ENCODE results near the gene GAB2. TPM values are rescaled to one million over a fixed set of nuclear protein-coding genes. Genes with fewer than 3 reads are reported as not detected.

GAB2 gene
- total and polyA plus RNA-seq, 10 of the 15 experiments (the other 5 are each of a cell fraction or from before 2014, with no cell fraction given), result 0.69 to 12.6 (median 3.8) TPM

GRCh38 chr11:78194490-78194889 lies 223.1 kb downstream of the GAB2 start:
- DNase-seq (ENCODE audit: low read depth, low spot score) (no peak), ATAC-seq (no peak), FAIRE-seq (no peak)
- RAD21 ChIA-PET (ENCODE audit: unreplicated experiment), result no interaction called here
- peaks cover 9% of the 10 kb centered on the region for H3K4me1 ChIP-seq (ENCODE audit: control insufficient read depth, insufficient read depth, low read length)
- no peak overlapping the region for H3K27ac ChIP-seq (ENCODE audit: control insufficient read depth, insufficient read depth)
- POLR2A ChIA-PET, result interaction anchor here (1.0 kb wide), 1 partner anchor 357 kb away, joined by 4 read pairs; no protein-coding TSS in a partner anchor
- SMC1A ChIA-PET (ENCODE audit: uncharacterized antibody, unreplicated experiment), result interaction anchor here (0.6 to 1.7 kb wide), 3 partner anchors 8 to 267 kb away, joined by 4 to 6 read pairs (median 5); no protein-coding TSS in a partner anchor
- no peak for TF ChIP-seq YBX1 (IDR thresholded peaks at IDR 0.05)
- TF ChIP-seq BCL3 (IDR thresholded peaks at IDR 0.05; ENCODE audit: borderline replicate concordance, insufficient read depth, low read depth, low read length, poor library complexity, severe bottlenecking), result peak; percentile 57
- no peaks in the 10 kb centered on the region; the same call in 2 of the 3 replicates for H3K9me3 ChIP-seq (replicated peaks; ENCODE audit: control insufficient read depth, insufficient read depth, low read length)
- no peak overlapping the region for H3K4me2 ChIP-seq (ENCODE audit: control insufficient read depth, insufficient read depth)
- no peaks in the 10 kb centered on the region for H4K20me1 ChIP-seq (ENCODE audit: control insufficient read depth, insufficient read depth)
- no peak overlapping the region for H3K4me3 ChIP-seq
- H2AFZ ChIP-seq (ENCODE audit: control insufficient read depth, low read depth, low read length), result no peak overlapping the region
- intact Hi-C loops (cut with micrococcal nuclease; ENCODE audit: unreplicated experiment), result no loop called here
- no peak overlapping the region for H3K9ac ChIP-seq (ENCODE audit: control insufficient read depth, insufficient read depth, low read length)
- BruUV-seq (replicated peaks), result no TSS peak
- 100% methylated on average over 3 of the region's 3 CpGs for WGBS (ENCODE audit: insufficient coverage, insufficient replicate concordance, low lambda C conversion rate, missing lambda C conversion rate)
- H3K79me2 ChIP-seq (ENCODE audit: control insufficient read depth, insufficient read depth, low read length), result no peaks in the 10 kb centered on the region
- CTCF ChIA-PET, result interaction anchor here (0.6 to 1.0 kb wide), 3 partner anchors 22 to 63 kb away, joined by 3 read pairs; no protein-coding TSS in a partner anchor
- H3K36me3 ChIP-seq (ENCODE audit: control insufficient read depth in 2 of 2, insufficient read depth in 2 of 2, low read length in 1 of 2), result no peaks in the 10 kb centered on the region
- in situ Hi-C loops (cut with MboI), result no loop called here
- no peaks in the 10 kb centered on the region for H3K27me3 ChIP-seq (replicated peaks in 1 of 2; ENCODE audit: control insufficient read depth in 2 of 2, insufficient read depth in 2 of 2, low read length in 1 of 2)

- in situ Hi-C loops (cut with MboI), result no loop called here
- Histone ChIP-seq H2AFZ (ENCODE audit: control insufficient read depth, low read depth, low read length) (no peak overlapping the region), H3K27me3 (replicated peaks in 1 of 2; ENCODE audit: control insufficient read depth in 2 of 2, insufficient read depth in 2 of 2, low read length in 1 of 2) (no peaks in the 10 kb centered on the region), H3K36me3 (ENCODE audit: control insufficient read depth in 2 of 2, insufficient read depth in 2 of 2, low read length in 1 of 2) (no peaks in the 10 kb centered on the region), H3K9me3 (replicated peaks; ENCODE audit: control insufficient read depth, insufficient read depth, low read length) (no peaks in the 10 kb centered on the region; the same call in 2 of the 3 replicates), H3K9ac (ENCODE audit: control insufficient read depth, insufficient read depth, low read length) (no peak overlapping the region), H3K4me3 (no peak overlapping the region), H3K79me2 (ENCODE audit: control insufficient read depth, insufficient read depth, low read length) (no peaks in the 10 kb centered on the region), H3K4me2 (ENCODE audit: control insufficient read depth, insufficient read depth) (no peak overlapping the region), H3K27ac (ENCODE audit: control insufficient read depth, insufficient read depth) (no peak overlapping the region), H4K20me1 (ENCODE audit: control insufficient read depth, insufficient read depth) (no peaks in the 10 kb centered on the region), H3K4me1 (ENCODE audit: control insufficient read depth, insufficient read depth, low read length) (peaks cover 12% of the 10 kb centered on the region)
- no peak for FAIRE-seq
- RAD21 ChIA-PET (ENCODE audit: unreplicated experiment), result interaction anchor here (0.6 to 0.7 kb wide), 2 partner anchors 21 to 51 kb away, joined by 3 read pairs; no protein-coding TSS in a partner anchor
- SMC1A ChIA-PET (ENCODE audit: uncharacterized antibody, unreplicated experiment), result interaction anchor here (1.7 kb wide), 2 partner anchors 9 to 13 kb away, joined by 4 to 6 read pairs; no protein-coding TSS in a partner anchor
- no TSS peak for BruUV-seq (replicated peaks)
- POLR2A ChIA-PET, result interaction anchor here (1.0 kb wide), 1 partner anchor 358 kb away, joined by 4 read pairs; no protein-coding TSS in a partner anchor
- 88% methylated on average over 8 of the region's 8 CpGs for WGBS (ENCODE audit: insufficient coverage, insufficient replicate concordance, low lambda C conversion rate, missing lambda C conversion rate)
- ATAC-seq, result no peak
- no peak for DNase-seq (ENCODE audit: low read depth, low spot score)
- intact Hi-C loops (cut with micrococcal nuclease; ENCODE audit: unreplicated experiment), result no loop called here
- CTCF ChIA-PET, result interaction anchor here (0.9 to 1.0 kb wide), 2 partner anchors 22 to 34 kb away, joined by 3 read pairs; no protein-coding TSS in a partner anchor
- TF ChIP-seq MLLT1 (IDR thresholded peaks at IDR 0.05) (no peak), ZBED1 (IDR thresholded peaks at IDR 0.05; ENCODE audit: borderline replicate concordance) (no peak), IKZF2 (IDR thresholded peaks at IDR 0.05) (no peak), IKZF1 (conservative IDR thresholded peaks at IDR 0.05) (no peak), SREBF1 (IDR thresholded peaks at IDR 0.05; ENCODE audit: low read length) (no peak), ASH2L (IDR thresholded peaks at IDR 0.05; ENCODE audit: borderline replicate concordance, low read depth) (no peak), MTA2 (IDR thresholded peaks at IDR 0.05; ENCODE audit: low read depth) (no peak), LARP7 (IDR thresholded peaks at IDR 0.05) (no peak), TAF1 (IDR thresholded peaks at IDR 0.05; ENCODE audit: borderline replicate concordance, low read depth, low read length) (no peak), NFYB (IDR thresholded peaks at IDR 0.05; ENCODE audit: insufficient read depth, low read depth, low read length) (no peak), KAT2A (conservative IDR thresholded peaks at IDR 0.05; ENCODE audit: control insufficient read depth, low read depth, low read length) (no peak), JUNB (IDR thresholded peaks at IDR 0.05) (no peak), EGR1 (IDR thresholded peaks at IDR 0.05; ENCODE audit: borderline replicate concordance in 1 of 2, low read depth in 2 of 2, low read length in 2 of 2) (no peak)
These were observed 223.8 kb downstream of the GAB2 start for GRCh38 chr11:78193806-78194205.
